Activated effector memory CD4-positive, alpha-beta T cell treated with anti-CD3 and anti-CD28 coated beads, Interleukin-2, amount 50 U/mL, for 16 hours (primary cell): Measurements from ENCODE around the gene SQOR.
A peak's percentile ranks its signal among the peaks of the same experiment; 100 is the strongest.

ENCODE experiments used
- DNase-seq: peaks from one replicate; pipeline ENCODE4 v3.0.0-alpha.2; 2020

SQOR gene

GRCh38 chr15:45714590-45715488 is 80.0 kb downstream of the SQOR start:
- DNase-seq: peak; percentile 71

GRCh38 chr15:45715528-45715927 is 80.7 kb downstream of the SQOR start:
- DNase-seq: no peak

- no peak for DNase-seq
Observed at GRCh38 chr15:45719490-45719889, 84.7 kb downstream of the SQOR start.

- DNase-seq: no peak
Observed at GRCh38 chr15:45720183-45720582, 85.4 kb downstream of the SQOR start.

GRCh38 chr15:45728641-45729040 is 93.8 kb downstream of the SQOR start:
- DNase-seq: no peak

GRCh38 chr15:45729141-45729540 is 94.3 kb downstream of the SQOR start:
- no peak for DNase-seq

GRCh38 chr15:45731343-45731742 is 96.5 kb downstream of the SQOR start:
- DNase-seq: no peak

- DNase-seq: no peak
Observed at GRCh38 chr15:45732662-45733061, 97.8 kb downstream of the SQOR start.

GRCh38 chr15:45734260-45734711 is 99.5 kb downstream of the SQOR start:
- no peak for DNase-seq
